HEK293 (cell line): Measurements from ENCODE around the gene HSPG2.
A peak's percentile ranks its signal among the peaks of the same experiment; 100 is the strongest.

Source experiments
- CTCF ChIA-PET: fragments of 350-600 bp; formaldehyde crosslinking; extraction: SDS; loops from one replicate; lab custom pipeline; 2021; ENCODE audit warnings: antibody characterized with exemption; lab: Yijun Ruan, JAX
- POLR2A ChIA-PET: fragments of 300-600 bp; formaldehyde crosslinking; extraction: SDS; loops from one replicate; lab custom pipeline; 2020; ENCODE audit warnings: antibody characterized with exemption, inconsistent platforms; lab: Yijun Ruan, JAX
- H3K27ac ChIP-seq: fragments of 200-500 bp; sonication (Bioruptor generic); 2 replicates; pipeline ENCODE4 v1.5.1; 2014; ENCODE audit warnings: low read depth, low read length, control low read depth, inconsistent platforms; ENCODE audit errors: extremely low read depth
- H3K36me3 ChIP-seq, 2 experiments: fragments of 200-500 bp in 1 of 2; sonication (Bioruptor generic) in 1 of 2; 1 replicate in 1 of 2; 2 replicates in 1 of 2; pipeline ENCODE4 v1.5.1; 2014 to 2017; ENCODE audit warnings: inconsistent platforms in 2 of 2, low read length in 2 of 2; ENCODE audit not compliant: control insufficient read depth in 2 of 2, insufficient read depth in 1 of 2
- H3K4me1 ChIP-seq: fragments of 200-500 bp; sonication (Bioruptor generic); 2 replicates; pipeline ENCODE4 v1.5.1; 2014; ENCODE audit warnings: mild to moderate bottlenecking, low read length, inconsistent platforms; ENCODE audit not compliant: control insufficient read depth, insufficient read depth
- H3K4me3 ChIP-seq: 2 replicates; pipeline ENCODE4 v1.5.1; 2011; ENCODE audit warnings: low read depth, mild to moderate bottlenecking, control low read depth, low read length, moderate library complexity
- H3K9me3 ChIP-seq: fragments of 200-500 bp; sonication (Bioruptor generic); 2 replicates; pipeline ENCODE4 v1.5.1; 2014; ENCODE audit warnings: low read depth, low read length, inconsistent platforms; ENCODE audit not compliant: control insufficient read depth, insufficient read depth
- FEZF1 ChIP-seq: fragments of 450-650 bp; formaldehyde crosslinking; IDR thresholded peaks from 2 replicates; pipeline ENCODE4 v1.5.1; 2016; ENCODE audit warnings: missing biosample characterization, missing genetic modification characterization
- KLF10 ChIP-seq: fragments of 450-650 bp; IDR thresholded peaks from 2 replicates; pipeline ENCODE4 v1.5.1; 2018; ENCODE audit warnings: missing biosample characterization, mild to moderate bottlenecking, missing genetic modification characterization
- MZF1 ChIP-seq: fragments of 450-650 bp; formaldehyde crosslinking; IDR thresholded peaks from 2 replicates; pipeline ENCODE4 v1.5.1; 2017; ENCODE audit warnings: missing biosample characterization, missing genetic modification characterization, borderline replicate concordance
- OSR2 ChIP-seq: fragments of 450-650 bp; formaldehyde crosslinking; IDR thresholded peaks from 2 replicates; pipeline ENCODE4 v1.5.1; 2016; ENCODE audit warnings: missing biosample characterization, missing genetic modification characterization
- ZFHX2 ChIP-seq: fragments of 450-650 bp; formaldehyde crosslinking; conservative IDR thresholded peaks from 2 replicates; pipeline ENCODE4 v1.5.1; 2016; ENCODE audit warnings: missing biosample characterization, missing genetic modification characterization
- ZFP37 ChIP-seq: fragments of 450-650 bp; formaldehyde crosslinking; IDR thresholded peaks from 2 replicates; pipeline ENCODE4 v1.5.1; 2016; ENCODE audit warnings: missing biosample characterization, missing genetic modification characterization
- ZNF114 ChIP-seq: fragments of 450-650 bp; formaldehyde crosslinking; IDR thresholded peaks from 2 replicates; pipeline ENCODE4 v1.5.0; 2017; ENCODE audit warnings: missing biosample characterization, missing genetic modification characterization
- ZNF121 ChIP-seq: fragments of 450-650 bp; formaldehyde crosslinking; IDR thresholded peaks from 2 replicates; pipeline ENCODE4 v1.5.1; 2016; ENCODE audit warnings: missing biosample characterization, missing genetic modification characterization
- ZNF140 ChIP-seq: fragments of 450-650 bp; formaldehyde crosslinking; IDR thresholded peaks from 2 replicates; pipeline ENCODE4 v1.5.1; 2016; ENCODE audit warnings: missing biosample characterization, missing genetic modification characterization
- ZNF19 ChIP-seq: fragments of 450-650 bp; formaldehyde crosslinking; IDR thresholded peaks from 2 replicates; pipeline ENCODE4; 2016; ENCODE audit warnings: missing biosample characterization, missing genetic modification characterization, low read depth
- ZNF214 ChIP-seq: fragments of 450-650 bp; formaldehyde crosslinking; IDR thresholded peaks from 2 replicates; pipeline ENCODE4 v1.5.1; 2017; ENCODE audit warnings: missing biosample characterization, mild to moderate bottlenecking, missing genetic modification characterization, borderline replicate concordance
- ZNF423 ChIP-seq: fragments of 450-650 bp; formaldehyde crosslinking; IDR thresholded peaks from 2 replicates; pipeline ENCODE4 v1.5.1; 2016; ENCODE audit warnings: missing biosample characterization, missing genetic modification characterization
- ZNF48 ChIP-seq: fragments of 450-650 bp; formaldehyde crosslinking; IDR thresholded peaks from 2 replicates; pipeline ENCODE4 v1.5.1; 2016; ENCODE audit warnings: missing biosample characterization, missing genetic modification characterization
- ZNF510 ChIP-seq: fragments of 450-650 bp; formaldehyde crosslinking; IDR thresholded peaks from 2 replicates; pipeline ENCODE4 v1.5.1; 2018; ENCODE audit warnings: mild to moderate bottlenecking, missing genetic modification characterization, missing biosample characterization; ENCODE audit not compliant: insufficient replicate concordance
- ZNF514 ChIP-seq: fragments of 450-650 bp; formaldehyde crosslinking; IDR thresholded peaks from 2 replicates; pipeline ENCODE4 v1.5.1; 2016; ENCODE audit warnings: missing biosample characterization, missing genetic modification characterization
- ZNF521 ChIP-seq: fragments of 450-650 bp; formaldehyde crosslinking; IDR thresholded peaks from 2 replicates; pipeline ENCODE4 v1.5.1; 2017; ENCODE audit warnings: missing biosample characterization, mild to moderate bottlenecking, missing genetic modification characterization
- ZNF677 ChIP-seq: fragments of 450-650 bp; IDR thresholded peaks from 2 replicates; pipeline ENCODE4 v1.5.0; 2018; ENCODE audit warnings: missing biosample characterization, mild to moderate bottlenecking, missing genetic modification characterization, moderate library complexity
- ZNF785 ChIP-seq: fragments of 450-650 bp; formaldehyde crosslinking; IDR thresholded peaks from 2 replicates; pipeline ENCODE4 v1.5.1; 2016; ENCODE audit warnings: missing biosample characterization, missing genetic modification characterization
- TF ChIP-seq, protein P1 (sequence below): fragments of 450-650 bp; formaldehyde crosslinking; IDR thresholded peaks from 2 replicates; pipeline ENCODE4 v1.5.1; 2016; ENCODE audit warnings: missing biosample characterization, missing genetic modification characterization
- TF ChIP-seq, protein P2 (sequence below): fragments of 450-650 bp; formaldehyde crosslinking; IDR thresholded peaks from 2 replicates; pipeline ENCODE4 v1.5.1; 2016; ENCODE audit warnings: missing biosample characterization, missing genetic modification characterization
- TF ChIP-seq, protein P3 (sequence below): fragments of 450-650 bp; formaldehyde crosslinking; IDR thresholded peaks from 2 replicates; pipeline ENCODE4 v1.5.1; 2016; ENCODE audit warnings: missing biosample characterization, missing genetic modification characterization
- TF ChIP-seq, protein P4 (sequence below): fragments of 450-650 bp; formaldehyde crosslinking; IDR thresholded peaks from 2 replicates; pipeline ENCODE4; 2016; ENCODE audit warnings: missing biosample characterization, missing genetic modification characterization

Gene HSPG2

DNA sequence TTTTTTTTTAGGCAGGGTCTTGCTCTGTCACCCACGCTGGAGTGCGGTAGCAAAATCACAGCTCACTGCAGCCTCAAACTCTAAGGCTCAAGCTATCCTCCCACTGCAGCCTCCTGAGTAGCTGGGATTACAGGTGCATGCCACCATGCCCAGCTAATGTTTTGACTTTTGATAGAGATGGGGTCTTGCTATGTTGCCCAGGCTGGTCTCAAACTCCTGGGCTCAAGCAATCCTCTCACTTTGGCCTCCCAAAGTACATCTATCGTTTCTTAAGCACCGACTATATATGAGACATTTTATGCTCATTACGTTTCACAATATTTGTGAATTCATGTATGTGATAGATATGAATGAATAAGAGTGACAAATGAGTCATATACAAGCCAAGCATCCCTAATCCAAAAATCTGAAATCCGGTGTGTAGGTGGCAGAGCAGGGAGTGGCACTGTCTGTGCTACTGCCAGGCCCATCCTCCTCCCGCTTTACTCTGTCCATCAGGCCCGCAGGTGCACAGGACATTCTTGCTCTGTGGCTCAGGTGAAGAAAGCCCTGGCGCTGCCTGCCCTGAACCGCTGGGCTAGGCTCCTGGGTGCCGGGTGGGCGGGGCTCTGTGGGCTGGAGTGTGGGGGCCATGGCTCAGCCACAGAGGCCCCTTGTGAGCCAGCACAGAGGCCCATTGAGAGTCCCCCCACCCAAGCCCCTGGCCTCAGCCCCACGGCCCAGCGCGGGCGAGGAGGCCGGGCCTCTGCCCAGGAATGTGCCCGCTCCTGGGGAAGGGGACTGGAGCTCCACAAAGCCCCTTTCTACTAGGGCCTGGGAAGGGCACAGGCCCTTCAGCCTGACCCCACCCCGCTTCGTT is 45.3 kb downstream of the HSPG2 start:
- no peak overlapping the region for H3K4me3 ChIP-seq
- peaks cover 0 to 34% of the 10 kb centered on the region in 2 experiments; a peak in 1 of 3 replicates for H3K36me3 ChIP-seq
- no peaks in the 10 kb centered on the region for H3K4me1 ChIP-seq
- no peaks in the 10 kb centered on the region for H3K9me3 ChIP-seq
- ChIA-PET POLR2A (interaction anchor here (0.7 kb wide), 1 partner anchor 301 kb away, joined by 4 read pairs; no protein-coding TSS in a partner anchor), CTCF (no interaction called here)
- TF ChIP-seq MZF1 (tag by site-specific recombination) (no peak), FEZF1 (tag by site-specific recombination) (no peak), ZFP37 (tag by site-specific recombination) (no peak), ZNF19 (no peak), KLF10 (no peak), ZNF121 (tag by site-specific recombination) (peak; percentile 65; the same call in 1 of the 2 replicates)
- TF ChIP-seq, protein P1, sequence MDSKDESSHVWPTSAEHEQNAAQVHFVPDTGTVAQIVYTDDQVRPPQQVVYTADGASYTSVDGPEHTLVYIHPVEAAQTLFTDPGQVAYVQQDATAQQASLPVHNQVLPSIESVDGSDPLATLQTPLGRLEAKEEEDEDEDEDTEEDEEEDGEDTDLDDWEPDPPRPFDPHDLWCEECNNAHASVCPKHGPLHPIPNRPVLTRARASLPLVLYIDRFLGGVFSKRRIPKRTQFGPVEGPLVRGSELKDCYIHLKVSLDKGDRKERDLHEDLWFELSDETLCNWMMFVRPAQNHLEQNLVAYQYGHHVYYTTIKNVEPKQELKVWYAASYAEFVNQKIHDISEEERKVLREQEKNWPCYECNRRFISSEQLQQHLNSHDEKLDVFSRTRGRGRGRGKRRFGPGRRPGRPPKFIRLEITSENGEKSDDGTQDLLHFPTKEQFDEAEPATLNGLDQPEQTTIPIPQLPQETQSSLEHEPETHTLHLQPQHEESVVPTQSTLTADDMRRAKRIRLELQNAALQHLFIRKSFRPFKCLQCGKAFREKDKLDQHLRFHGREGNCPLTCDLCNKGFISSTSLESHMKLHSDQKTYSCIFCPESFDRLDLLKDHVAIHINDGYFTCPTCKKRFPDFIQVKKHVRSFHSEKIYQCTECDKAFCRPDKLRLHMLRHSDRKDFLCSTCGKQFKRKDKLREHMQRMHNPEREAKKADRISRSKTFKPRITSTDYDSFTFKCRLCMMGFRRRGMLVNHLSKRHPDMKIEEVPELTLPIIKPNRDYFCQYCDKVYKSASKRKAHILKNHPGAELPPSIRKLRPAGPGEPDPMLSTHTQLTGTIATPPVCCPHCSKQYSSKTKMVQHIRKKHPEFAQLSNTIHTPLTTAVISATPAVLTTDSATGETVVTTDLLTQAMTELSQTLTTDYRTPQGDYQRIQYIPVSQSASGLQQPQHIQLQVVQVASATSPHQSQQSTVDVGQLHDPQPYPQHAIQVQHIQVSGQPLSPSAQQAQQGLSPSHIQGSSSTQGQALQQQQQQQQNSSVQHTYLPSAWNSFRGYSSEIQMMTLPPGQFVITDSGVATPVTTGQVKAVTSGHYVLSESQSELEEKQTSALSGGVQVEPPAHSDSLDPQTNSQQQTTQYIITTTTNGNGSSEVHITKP (tag by site-specific recombination): no peak
- H3K27ac ChIP-seq: no peak overlapping the region

DNA sequence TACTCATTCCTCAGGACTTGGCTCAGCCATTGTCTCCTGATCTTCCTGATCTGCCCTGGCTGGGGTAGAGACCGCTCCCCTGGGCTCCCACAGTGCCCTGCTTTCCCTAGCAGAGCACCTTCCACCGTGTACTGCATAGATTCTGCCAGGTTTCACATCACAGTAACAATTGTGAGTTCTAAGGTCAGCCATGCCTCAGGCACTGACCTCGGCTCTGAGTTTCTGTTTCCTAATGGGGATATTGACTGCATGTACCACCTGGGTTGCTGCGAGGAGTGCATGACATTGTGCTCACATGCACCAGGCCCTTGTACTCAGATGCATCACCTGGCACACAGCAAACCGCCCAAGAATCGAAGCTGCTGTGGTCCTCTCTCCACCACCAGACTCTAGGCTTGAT is 46.0 kb downstream of the HSPG2 start:
- CTCF ChIA-PET: no interaction called here
- H3K36me3 ChIP-seq: peaks cover 0 to 39% of the 10 kb centered on the region in 2 experiments; a peak in 1 of 3 replicates

More for the DNA sequence above, 46.0 kb downstream of the HSPG2 start:
- TF ChIP-seq ZNF521 (tag by site-specific recombination): no peak
- no peak for TF ChIP-seq ZFHX2 (tag by site-specific recombination)
- TF ChIP-seq ZNF514 (tag by site-specific recombination): no peak
- no peak for TF ChIP-seq ZNF510 (tag by site-specific recombination)
- TF ChIP-seq, protein P2, sequence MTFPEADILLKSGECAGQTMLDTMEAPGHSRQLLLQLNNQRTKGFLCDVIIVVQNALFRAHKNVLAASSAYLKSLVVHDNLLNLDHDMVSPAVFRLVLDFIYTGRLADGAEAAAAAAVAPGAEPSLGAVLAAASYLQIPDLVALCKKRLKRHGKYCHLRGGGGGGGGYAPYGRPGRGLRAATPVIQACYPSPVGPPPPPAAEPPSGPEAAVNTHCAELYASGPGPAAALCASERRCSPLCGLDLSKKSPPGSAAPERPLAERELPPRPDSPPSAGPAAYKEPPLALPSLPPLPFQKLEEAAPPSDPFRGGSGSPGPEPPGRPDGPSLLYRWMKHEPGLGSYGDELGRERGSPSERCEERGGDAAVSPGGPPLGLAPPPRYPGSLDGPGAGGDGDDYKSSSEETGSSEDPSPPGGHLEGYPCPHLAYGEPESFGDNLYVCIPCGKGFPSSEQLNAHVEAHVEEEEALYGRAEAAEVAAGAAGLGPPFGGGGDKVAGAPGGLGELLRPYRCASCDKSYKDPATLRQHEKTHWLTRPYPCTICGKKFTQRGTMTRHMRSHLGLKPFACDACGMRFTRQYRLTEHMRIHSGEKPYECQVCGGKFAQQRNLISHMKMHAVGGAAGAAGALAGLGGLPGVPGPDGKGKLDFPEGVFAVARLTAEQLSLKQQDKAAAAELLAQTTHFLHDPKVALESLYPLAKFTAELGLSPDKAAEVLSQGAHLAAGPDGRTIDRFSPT: no peak
- TF ChIP-seq, protein P3, sequence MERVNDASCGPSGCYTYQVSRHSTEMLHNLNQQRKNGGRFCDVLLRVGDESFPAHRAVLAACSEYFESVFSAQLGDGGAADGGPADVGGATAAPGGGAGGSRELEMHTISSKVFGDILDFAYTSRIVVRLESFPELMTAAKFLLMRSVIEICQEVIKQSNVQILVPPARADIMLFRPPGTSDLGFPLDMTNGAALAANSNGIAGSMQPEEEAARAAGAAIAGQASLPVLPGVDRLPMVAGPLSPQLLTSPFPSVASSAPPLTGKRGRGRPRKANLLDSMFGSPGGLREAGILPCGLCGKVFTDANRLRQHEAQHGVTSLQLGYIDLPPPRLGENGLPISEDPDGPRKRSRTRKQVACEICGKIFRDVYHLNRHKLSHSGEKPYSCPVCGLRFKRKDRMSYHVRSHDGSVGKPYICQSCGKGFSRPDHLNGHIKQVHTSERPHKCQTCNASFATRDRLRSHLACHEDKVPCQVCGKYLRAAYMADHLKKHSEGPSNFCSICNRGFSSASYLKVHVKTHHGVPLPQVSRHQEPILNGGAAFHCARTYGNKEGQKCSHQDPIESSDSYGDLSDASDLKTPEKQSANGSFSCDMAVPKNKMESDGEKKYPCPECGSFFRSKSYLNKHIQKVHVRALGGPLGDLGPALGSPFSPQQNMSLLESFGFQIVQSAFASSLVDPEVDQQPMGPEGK: no peak
- no peak for TF ChIP-seq ZNF48 (tag by site-specific recombination)
- TF ChIP-seq ZNF214 (tag by site-specific recombination): no peak
- no peak for TF ChIP-seq ZNF423 (tag by site-specific recombination)
- TF ChIP-seq ZNF114 (tag by site-specific recombination): no peak
- TF ChIP-seq ZNF140 (tag by site-specific recombination): no peak
- no peak for TF ChIP-seq ZNF785
- no peak for TF ChIP-seq ZNF677 (tag by site-specific recombination)
- TF ChIP-seq OSR2 (tag by site-specific recombination): no peak
- TF ChIP-seq, protein P4, sequence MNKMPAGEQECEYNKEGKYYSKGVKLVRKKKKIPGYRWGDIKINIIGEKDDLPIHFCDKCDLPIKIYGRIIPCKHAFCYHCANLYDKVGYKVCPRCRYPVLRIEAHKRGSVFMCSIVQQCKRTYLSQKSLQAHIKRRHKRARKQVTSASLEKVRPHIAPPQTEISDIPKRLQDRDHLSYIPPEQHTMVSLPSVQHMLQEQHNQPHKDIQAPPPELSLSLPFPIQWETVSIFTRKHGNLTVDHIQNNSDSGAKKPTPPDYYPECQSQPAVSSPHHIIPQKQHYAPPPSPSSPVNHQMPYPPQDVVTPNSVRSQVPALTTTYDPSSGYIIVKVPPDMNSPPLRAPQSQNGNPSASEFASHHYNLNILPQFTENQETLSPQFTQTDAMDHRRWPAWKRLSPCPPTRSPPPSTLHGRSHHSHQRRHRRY (tag by site-specific recombination): no peak
- Histone ChIP-seq H3K4me1 (no peaks in the 10 kb centered on the region), H3K27ac (no peak overlapping the region), H3K4me3 (no peak overlapping the region), H3K9me3 (no peaks in the 10 kb centered on the region)
- POLR2A ChIA-PET: no interaction called here
